A673 (cell line): ENCODE data around the gene CBL.

Experiments used
- CTCF ChIP-seq: fragments of 300-800, 200-600 bp; sonication (generic); conservative IDR thresholded peaks from 2 replicates; pipeline ENCODE4 v1.5.1; 2017; ENCODE audit warnings: low read depth, mild to moderate bottlenecking, antibody characterized with exemption, low read length, moderate library complexity, mixed read lengths
- EZH2 ChIP-seq: fragments of 200-600 bp; sonication (generic); IDR thresholded peaks from 2 replicates; pipeline ENCODE4 v1.6.1; 2017; ENCODE audit warnings: borderline replicate concordance, low read depth, mild to moderate bottlenecking, mixed read lengths, antibody characterized with exemption, low read length; ENCODE audit not compliant: poor library complexity, severe bottlenecking

DNA sequence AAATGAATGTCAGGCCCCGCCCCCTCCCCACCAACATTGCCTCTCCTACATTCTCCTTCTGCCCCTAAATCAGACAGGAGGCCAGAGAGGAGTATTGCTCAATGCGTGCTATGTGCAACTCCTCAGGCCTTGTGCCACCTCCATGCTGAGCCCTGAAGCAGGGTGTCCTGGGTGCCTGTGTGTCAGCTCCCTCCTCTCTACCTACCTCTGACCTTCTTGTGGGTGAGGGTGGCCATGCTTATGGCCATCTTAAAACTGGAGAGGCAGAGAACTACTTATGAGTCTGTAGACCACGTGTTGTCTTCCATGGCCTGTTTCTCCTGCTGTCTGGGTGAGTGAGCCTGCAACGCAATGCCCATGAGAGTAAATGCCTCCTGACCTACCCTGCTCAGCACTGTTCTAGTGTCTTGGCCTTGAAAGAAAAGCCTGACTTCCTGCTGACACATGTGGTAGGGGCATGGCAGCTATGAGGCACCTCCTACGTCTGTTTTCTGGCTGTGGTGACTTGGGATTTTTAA is 100.3 kb downstream of the CBL start:
- no peak for TF ChIP-seq CTCF
- no peak for TF ChIP-seq EZH2
